ENCODE measurements around the gene EIF4G3. TPM values are rescaled to one million over a fixed set of nuclear protein-coding genes. Genes with fewer than 3 reads are reported as not detected.

EIF4G3 gene
- total and polyA plus RNA-seq, 2 donors (not counting 1 experiment from before 2014, with no cell fraction given), result 53.5 to 67.0 TPM

DNA sequence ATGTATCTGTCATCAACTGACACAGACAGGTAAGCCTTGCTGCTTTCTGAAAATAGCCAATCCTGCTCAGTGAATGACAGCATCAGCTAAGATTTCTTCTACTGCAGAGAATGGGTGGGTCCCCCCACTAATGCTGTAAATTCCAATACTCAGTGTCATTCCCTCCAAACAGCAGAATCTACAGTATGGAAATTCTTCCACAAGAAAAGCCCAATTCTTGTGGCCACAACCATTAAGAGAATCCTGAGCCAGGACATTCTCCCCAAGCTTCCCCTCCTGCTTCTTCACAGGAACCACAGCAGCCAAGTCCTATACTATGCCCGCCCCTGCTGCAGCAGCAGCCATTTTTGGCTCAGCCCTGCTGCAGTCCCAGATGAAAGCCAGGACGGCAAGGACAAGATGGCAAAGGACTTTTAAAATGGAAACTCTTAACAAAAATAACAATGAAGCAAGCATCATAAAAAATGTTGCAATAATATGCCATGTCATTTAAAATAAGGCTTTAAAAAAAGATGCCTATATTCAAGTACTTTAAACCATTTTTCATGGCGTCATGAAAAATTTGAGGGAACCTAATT lies 26.8 kb downstream of the EIF4G3 start:
- TF ChIP-seq EZH2 (IDR thresholded peaks at IDR 0.05; ENCODE audit: low read length, missing control alignments), result no peak
- TF ChIP-seq, protein P1, sequence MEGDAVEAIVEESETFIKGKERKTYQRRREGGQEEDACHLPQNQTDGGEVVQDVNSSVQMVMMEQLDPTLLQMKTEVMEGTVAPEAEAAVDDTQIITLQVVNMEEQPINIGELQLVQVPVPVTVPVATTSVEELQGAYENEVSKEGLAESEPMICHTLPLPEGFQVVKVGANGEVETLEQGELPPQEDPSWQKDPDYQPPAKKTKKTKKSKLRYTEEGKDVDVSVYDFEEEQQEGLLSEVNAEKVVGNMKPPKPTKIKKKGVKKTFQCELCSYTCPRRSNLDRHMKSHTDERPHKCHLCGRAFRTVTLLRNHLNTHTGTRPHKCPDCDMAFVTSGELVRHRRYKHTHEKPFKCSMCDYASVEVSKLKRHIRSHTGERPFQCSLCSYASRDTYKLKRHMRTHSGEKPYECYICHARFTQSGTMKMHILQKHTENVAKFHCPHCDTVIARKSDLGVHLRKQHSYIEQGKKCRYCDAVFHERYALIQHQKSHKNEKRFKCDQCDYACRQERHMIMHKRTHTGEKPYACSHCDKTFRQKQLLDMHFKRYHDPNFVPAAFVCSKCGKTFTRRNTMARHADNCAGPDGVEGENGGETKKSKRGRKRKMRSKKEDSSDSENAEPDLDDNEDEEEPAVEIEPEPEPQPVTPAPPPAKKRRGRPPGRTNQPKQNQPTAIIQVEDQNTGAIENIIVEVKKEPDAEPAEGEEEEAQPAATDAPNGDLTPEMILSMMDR (conservative IDR thresholded peaks at IDR 0.05 in 1 of 2, IDR thresholded peaks at IDR 0.05 in 1 of 2; ENCODE audit: low read depth in 1 of 2, low read length in 2 of 2), result no peak
- Histone ChIP-seq H3K9ac (ENCODE audit: insufficient read depth, low read length) (peak overlapping the region; percentile 47), H3K4me1 (ENCODE audit: control insufficient read depth, extremely low read depth, insufficient read depth, low read length) (peaks cover 10% of the 10 kb centered on the region), H3K27ac (ENCODE audit: insufficient read depth, low read length) (peak overlapping the region; percentile 89), H3K4me3 (replicated peaks in 1 of 4; ENCODE audit: control extremely low read depth in 1 of 4, insufficient read depth in 1 of 4, low read depth in 3 of 4, low read length in 4 of 4) (peak overlapping the region in 1 of 4 experiments; percentile 1), H3K79me2 (ENCODE audit: control insufficient read depth, insufficient read depth, low read length) (peaks cover 32% of the 10 kb centered on the region), H3K27me3 (ENCODE audit: control insufficient read depth, insufficient read depth, low read length) (no peaks in the 10 kb centered on the region), H3K4me2 (ENCODE audit: extremely low read depth, insufficient read depth, low read length) (peak overlapping the region; percentile 56), H3K36me3 (ENCODE audit: control insufficient read depth, insufficient read depth, low read length) (no peaks in the 10 kb centered on the region), H4K20me1 (ENCODE audit: control insufficient read depth, extremely low read depth, insufficient read depth, low read length) (no peaks in the 10 kb centered on the region), H3K9me3 (ENCODE audit: control insufficient read depth, insufficient read depth, low read depth, low read length) (no peaks in the 10 kb centered on the region), H2AFZ (ENCODE audit: low read length) (no peak overlapping the region)
- peak; percentile 92 to 99 for DNase-seq (ENCODE audit: low read depth in 2 of 2)

DNA sequence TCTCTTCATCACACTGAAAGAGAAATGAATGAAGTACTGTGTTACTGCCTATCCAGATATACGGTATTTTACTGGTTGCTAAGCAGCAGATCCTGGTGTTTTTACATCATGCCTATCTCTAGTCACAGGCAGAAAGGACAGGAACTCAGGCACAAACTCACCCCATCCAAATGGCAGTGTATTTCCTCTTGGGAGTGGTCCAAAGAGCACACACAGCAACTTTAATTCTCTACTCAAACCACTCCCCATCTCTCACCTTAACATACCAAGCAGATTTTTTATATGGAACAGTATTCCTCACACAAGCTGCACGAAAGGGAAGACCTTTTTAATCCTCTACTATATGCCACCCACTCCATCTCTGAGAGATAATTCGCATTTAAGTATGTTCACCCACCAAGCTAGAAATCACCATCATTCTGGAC lies 27.3 kb downstream of the EIF4G3 start:
- peak; percentile 46 to 72 for DNase-seq (ENCODE audit: low read depth in 2 of 2)
- peak overlapping the region; percentile 89 for H3K27ac ChIP-seq (ENCODE audit: insufficient read depth, low read length)
- no peak overlapping the region for H2AFZ ChIP-seq (ENCODE audit: low read length)
- H3K27me3 ChIP-seq (ENCODE audit: control insufficient read depth, insufficient read depth, low read length), result no peaks in the 10 kb centered on the region
- H3K4me3 ChIP-seq (replicated peaks in 1 of 4; ENCODE audit: control extremely low read depth in 1 of 4, insufficient read depth in 1 of 4, low read depth in 3 of 4, low read length in 4 of 4), result no peak overlapping the region
- peak overlapping the region; percentile 28 for H3K4me2 ChIP-seq (ENCODE audit: extremely low read depth, insufficient read depth, low read length)
- H3K36me3 ChIP-seq (ENCODE audit: control insufficient read depth, insufficient read depth, low read length), result no peaks in the 10 kb centered on the region
- peaks cover 32% of the 10 kb centered on the region for H3K79me2 ChIP-seq (ENCODE audit: control insufficient read depth, insufficient read depth, low read length)
- peaks cover 10% of the 10 kb centered on the region for H3K4me1 ChIP-seq (ENCODE audit: control insufficient read depth, extremely low read depth, insufficient read depth, low read length)
- H3K9ac ChIP-seq (ENCODE audit: insufficient read depth, low read length), result peak overlapping the region; percentile 47
- H3K9me3 ChIP-seq (ENCODE audit: control insufficient read depth, insufficient read depth, low read depth, low read length), result no peaks in the 10 kb centered on the region
- no peak for TF ChIP-seq EZH2 (IDR thresholded peaks at IDR 0.05; ENCODE audit: low read length, missing control alignments)
- TF ChIP-seq, protein P1 (conservative IDR thresholded peaks at IDR 0.05 in 1 of 2, IDR thresholded peaks at IDR 0.05 in 1 of 2; ENCODE audit: low read depth in 1 of 2, low read length in 2 of 2), result no peak
- no peaks in the 10 kb centered on the region for H4K20me1 ChIP-seq (ENCODE audit: control insufficient read depth, extremely low read depth, insufficient read depth, low read length)

DNA sequence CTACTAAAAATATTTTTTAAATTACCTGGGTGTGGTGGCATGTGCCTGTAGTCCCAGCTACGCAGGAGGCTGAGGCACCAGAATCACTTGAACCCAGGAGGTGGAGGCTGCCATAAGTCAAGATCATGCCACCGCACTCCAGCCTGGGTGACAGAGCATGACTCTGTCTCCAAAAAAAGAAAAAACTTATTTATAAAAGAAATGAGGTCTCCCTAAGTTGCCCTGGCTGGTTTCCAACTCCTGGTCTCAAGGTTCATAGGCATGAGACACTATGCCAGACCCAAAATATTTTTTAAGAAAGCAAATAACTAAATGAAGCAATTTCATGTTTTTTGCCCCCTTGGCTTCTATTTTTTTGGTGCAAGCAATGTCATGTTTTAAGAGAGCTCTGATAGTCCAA lies 32.9 kb downstream of the EIF4G3 start:
- H3K4me3 ChIP-seq (replicated peaks in 1 of 4; ENCODE audit: control extremely low read depth in 1 of 4, insufficient read depth in 1 of 4, low read depth in 3 of 4, low read length in 4 of 4), result no peak overlapping the region
- no peak overlapping the region for H3K4me2 ChIP-seq (ENCODE audit: extremely low read depth, insufficient read depth, low read length)
- H3K79me2 ChIP-seq (ENCODE audit: control insufficient read depth, insufficient read depth, low read length), result peaks cover 23% of the 10 kb centered on the region
- no peak overlapping the region for H3K27ac ChIP-seq (ENCODE audit: insufficient read depth, low read length)
- no peak for DNase-seq (ENCODE audit: low read depth in 2 of 2)
- no peak overlapping the region for H3K9ac ChIP-seq (ENCODE audit: insufficient read depth, low read length)
- no peaks in the 10 kb centered on the region for H3K36me3 ChIP-seq (ENCODE audit: control insufficient read depth, insufficient read depth, low read length)
- no peaks in the 10 kb centered on the region for H4K20me1 ChIP-seq (ENCODE audit: control insufficient read depth, extremely low read depth, insufficient read depth, low read length)
- TF ChIP-seq, protein P1 (conservative IDR thresholded peaks at IDR 0.05 in 1 of 2, IDR thresholded peaks at IDR 0.05 in 1 of 2; ENCODE audit: low read depth in 1 of 2, low read length in 2 of 2), result no peak
- TF ChIP-seq EZH2 (IDR thresholded peaks at IDR 0.05; ENCODE audit: low read length, missing control alignments), result no peak
- no peaks in the 10 kb centered on the region for H3K27me3 ChIP-seq (ENCODE audit: control insufficient read depth, insufficient read depth, low read length)
- H3K4me1 ChIP-seq (ENCODE audit: control insufficient read depth, extremely low read depth, insufficient read depth, low read length), result no peaks in the 10 kb centered on the region
- no peaks in the 10 kb centered on the region for H3K9me3 ChIP-seq (ENCODE audit: control insufficient read depth, insufficient read depth, low read depth, low read length)
- no peak overlapping the region for H2AFZ ChIP-seq (ENCODE audit: low read length)
